Liver (tissue), 3 donors: ENCODE results near the gene HIPK3.

Source experiments
- CTCF ChIP-seq: fragments of 150-350 bp; IDR thresholded peaks from 2 replicates; pipeline ENCODE4 v1.5.1; 2017; ENCODE audit warnings: improper control_type of control experiment, low read depth, low read length; ENCODE audit not compliant: missing input control
- EGR1 ChIP-seq, 2 donors: IDR thresholded peaks; 2 replicates each; pipeline ENCODE4 v1.6.1; 2016 to 2018; ENCODE audit warnings: antibody characterized with exemption in 2 of 2, low read depth in 2 of 2
- HNF4A ChIP-seq, 2 donors: conservative IDR thresholded peaks; 2 replicates each; pipeline ENCODE4 v1.6.1; 2016; ENCODE audit warnings: antibody characterized with exemption in 2 of 2, mild to moderate bottlenecking in 2 of 2
- JUND ChIP-seq, 2 donors: IDR thresholded peaks; 2 replicates each; pipeline ENCODE4 v1.6.1; 2016; ENCODE audit warnings: antibody characterized with exemption in 2 of 2
- RAD21 ChIP-seq, 2 donors: IDR thresholded peaks; 2 replicates each; pipeline ENCODE4 v1.6.1; 2016; ENCODE audit warnings: antibody characterized with exemption in 2 of 2, mild to moderate bottlenecking in 2 of 2
- REST ChIP-seq: IDR thresholded peaks from 2 replicates; pipeline ENCODE4 v1.6.1; 2016; ENCODE audit warnings: antibody characterized with exemption, mild to moderate bottlenecking
- SP1 ChIP-seq: IDR thresholded peaks from 2 replicates; pipeline ENCODE4 v1.6.1; 2018; ENCODE audit warnings: antibody characterized with exemption, mild to moderate bottlenecking
- ZBTB33 ChIP-seq: IDR thresholded peaks from 2 replicates; pipeline ENCODE4 v1.6.1; 2016; ENCODE audit warnings: antibody characterized with exemption
- TF ChIP-seq, protein P1 (sequence below): IDR thresholded peaks from 2 replicates; pipeline ENCODE4 v1.6.1; 2016; ENCODE audit warnings: antibody characterized with exemption
- TF ChIP-seq, protein P2 (sequence below): IDR thresholded peaks from 2 replicates; pipeline ENCODE4 v1.6.1; 2016; ENCODE audit warnings: antibody characterized with exemption
- donor health status: healthy.
- donor health status: healthy.

GRCh38 chr11:33266393-33267215 lies 9.4 kb downstream of the HIPK3 start:
- TF ChIP-seq SP1 (no peak), CTCF (no peak), JUND (IDR thresholded peaks at IDR 0.05) (no peak), ZBTB33 (no peak), REST (no peak), HNF4A (conservative IDR thresholded peaks at IDR 0.05) (no peak), RAD21 (IDR thresholded peaks at IDR 0.05) (no peak), EGR1 (IDR thresholded peaks at IDR 0.05; ENCODE audit: low read depth in 2 of 2) (no peak)
- TF ChIP-seq, protein P1, sequence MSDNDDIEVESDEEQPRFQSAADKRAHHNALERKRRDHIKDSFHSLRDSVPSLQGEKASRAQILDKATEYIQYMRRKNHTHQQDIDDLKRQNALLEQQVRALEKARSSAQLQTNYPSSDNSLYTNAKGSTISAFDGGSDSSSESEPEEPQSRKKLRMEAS: no peak
- TF ChIP-seq, protein P2, sequence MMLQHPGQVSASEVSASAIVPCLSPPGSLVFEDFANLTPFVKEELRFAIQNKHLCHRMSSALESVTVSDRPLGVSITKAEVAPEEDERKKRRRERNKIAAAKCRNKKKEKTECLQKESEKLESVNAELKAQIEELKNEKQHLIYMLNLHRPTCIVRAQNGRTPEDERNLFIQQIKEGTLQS: no peak
